ENCODE results near the gene COMP.
"Not testable (repeated sequence)": the region's sequence is repeated elsewhere in the genome, so short reads cannot be mapped to it uniquely, and the experiment has no call there.

Gene COMP

GRCh38 chr19:18830488-18830887 lies 39.4 kb upstream of the COMP start:
- H3K9me3 ChIP-seq (ENCODE audit: severe bottlenecking) = no peaks in the 10 kb centered on the region
- H3K27ac ChIP-seq (ENCODE audit: poor library complexity, severe bottlenecking) = no peak overlapping the region
- DNase-seq (ENCODE audit: low spot score) (no peak), ATAC-seq (ENCODE audit: low read depth) (no peak)
- H3K27me3 ChIP-seq (ENCODE audit: insufficient read depth, poor library complexity, severe bottlenecking) = no peaks in the 10 kb centered on the region
- H3K4me1 ChIP-seq (ENCODE audit: insufficient read depth, poor library complexity, severe bottlenecking) = peaks cover 7% of the 10 kb centered on the region
- H3K4me3 ChIP-seq (ENCODE audit: severe bottlenecking) = no peak overlapping the region
- TF ChIP-seq CTCF (IDR thresholded peaks at IDR 0.05; ENCODE audit: poor library complexity, severe bottlenecking) = no peak
- H3K36me3 ChIP-seq (ENCODE audit: low read depth) = peaks cover 20% of the 10 kb centered on the region

GRCh38 chr19:18828786-18829185 lies 37.7 kb upstream of the COMP start:
- Histone ChIP-seq H3K4me3 (ENCODE audit: severe bottlenecking) (no peak overlapping the region), H3K27me3 (ENCODE audit: insufficient read depth, poor library complexity, severe bottlenecking) (no peaks in the 10 kb centered on the region), H3K36me3 (ENCODE audit: low read depth) (peaks cover 2% of the 10 kb centered on the region), H3K9me3 (ENCODE audit: severe bottlenecking) (no peaks in the 10 kb centered on the region), H3K4me1 (ENCODE audit: insufficient read depth, poor library complexity, severe bottlenecking) (no peaks in the 10 kb centered on the region), H3K27ac (ENCODE audit: poor library complexity, severe bottlenecking) (no peak overlapping the region)
- ATAC-seq (ENCODE audit: low read depth) = no peak
- no peak for DNase-seq (ENCODE audit: low spot score)
- TF ChIP-seq CTCF (IDR thresholded peaks at IDR 0.05; ENCODE audit: poor library complexity, severe bottlenecking) = no peak

- TF ChIP-seq CTCF (IDR thresholded peaks at IDR 0.05; ENCODE audit: poor library complexity, severe bottlenecking) = no peak
- Histone ChIP-seq H3K9me3 (ENCODE audit: severe bottlenecking) (no peaks in the 10 kb centered on the region), H3K27ac (ENCODE audit: poor library complexity, severe bottlenecking) (no peak overlapping the region), H3K27me3 (ENCODE audit: insufficient read depth, poor library complexity, severe bottlenecking) (no peaks in the 10 kb centered on the region), H3K4me3 (ENCODE audit: severe bottlenecking) (no peak overlapping the region), H3K4me1 (ENCODE audit: insufficient read depth, poor library complexity, severe bottlenecking) (no peaks in the 10 kb centered on the region), H3K36me3 (ENCODE audit: low read depth) (no peaks in the 10 kb centered on the region)
- no peak for DNase-seq (ENCODE audit: low spot score)
- ATAC-seq (ENCODE audit: low read depth) = no peak
Observed at GRCh38 chr19:18817574-18817973, 26.5 kb upstream of the COMP start.

- H3K4me1 ChIP-seq (ENCODE audit: insufficient read depth, poor library complexity, severe bottlenecking); DNase-seq (ENCODE audit: low spot score); H3K4me3 ChIP-seq (ENCODE audit: severe bottlenecking); ATAC-seq (ENCODE audit: low read depth); H3K27ac ChIP-seq (ENCODE audit: poor library complexity, severe bottlenecking); H3K36me3 ChIP-seq (ENCODE audit: low read depth); H3K9me3 ChIP-seq (ENCODE audit: severe bottlenecking); H3K27me3 ChIP-seq (ENCODE audit: insufficient read depth, poor library complexity, severe bottlenecking): not testable (repeated sequence)
Observed at GRCh38 chr19:18816645-18817044, 25.5 kb upstream of the COMP start.

DNA sequence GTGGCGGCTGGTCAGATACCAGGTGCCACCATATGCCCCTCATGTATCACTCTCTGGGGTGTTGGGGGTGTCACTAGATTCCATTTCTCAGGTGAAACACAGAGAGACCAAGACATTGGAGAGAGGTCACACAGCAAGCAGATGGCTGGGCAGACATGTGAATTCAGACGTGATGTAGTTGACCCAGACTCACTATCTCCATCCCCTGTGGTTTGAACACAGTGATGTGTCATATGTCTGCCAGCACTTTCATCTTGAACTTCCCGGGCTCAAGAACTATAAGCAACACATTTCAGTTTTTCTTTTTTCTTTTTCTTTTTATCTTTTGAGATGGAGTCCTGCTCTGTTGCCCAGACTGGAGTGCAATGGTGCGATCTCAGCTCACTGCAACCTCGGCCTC lies 24.6 kb upstream of the COMP start:
- no peak for TF ChIP-seq CTCF (IDR thresholded peaks at IDR 0.05; ENCODE audit: poor library complexity, severe bottlenecking)
- no peak overlapping the region for H3K4me3 ChIP-seq (ENCODE audit: severe bottlenecking)
- ATAC-seq (ENCODE audit: low read depth) (no peak), DNase-seq (ENCODE audit: low spot score) (no peak)
- H3K27me3 ChIP-seq (ENCODE audit: insufficient read depth, poor library complexity, severe bottlenecking) = no peaks in the 10 kb centered on the region
- no peaks in the 10 kb centered on the region for H3K4me1 ChIP-seq (ENCODE audit: insufficient read depth, poor library complexity, severe bottlenecking)
- H3K27ac ChIP-seq (ENCODE audit: poor library complexity, severe bottlenecking) = no peak overlapping the region
- H3K9me3 ChIP-seq (ENCODE audit: severe bottlenecking) = no peaks in the 10 kb centered on the region
- H3K36me3 ChIP-seq (ENCODE audit: low read depth) = no peaks in the 10 kb centered on the region
